ENCODE measurements around the gene DYRK1A.

DNA sequence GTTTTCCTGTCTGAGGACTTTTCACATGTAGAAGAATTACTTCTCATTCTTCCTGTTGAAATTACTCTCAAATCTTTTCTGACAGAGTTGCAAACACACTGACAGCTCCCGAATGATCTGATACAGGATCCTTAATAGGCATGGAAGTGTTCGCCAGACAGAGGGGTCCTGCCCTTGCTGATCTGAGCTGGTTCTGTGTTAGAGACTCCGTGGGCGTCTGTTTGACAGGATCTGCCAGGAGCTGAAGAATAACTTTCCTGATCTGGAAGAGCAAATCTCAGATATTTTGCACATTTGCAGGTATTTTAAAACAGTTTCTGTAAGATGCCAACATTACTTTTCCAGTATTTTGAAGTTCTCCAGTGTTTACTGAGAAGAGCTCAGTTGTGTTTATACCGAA, 202.3 kb downstream of the DYRK1A start:
- TF ChIP-seq, protein P1, sequence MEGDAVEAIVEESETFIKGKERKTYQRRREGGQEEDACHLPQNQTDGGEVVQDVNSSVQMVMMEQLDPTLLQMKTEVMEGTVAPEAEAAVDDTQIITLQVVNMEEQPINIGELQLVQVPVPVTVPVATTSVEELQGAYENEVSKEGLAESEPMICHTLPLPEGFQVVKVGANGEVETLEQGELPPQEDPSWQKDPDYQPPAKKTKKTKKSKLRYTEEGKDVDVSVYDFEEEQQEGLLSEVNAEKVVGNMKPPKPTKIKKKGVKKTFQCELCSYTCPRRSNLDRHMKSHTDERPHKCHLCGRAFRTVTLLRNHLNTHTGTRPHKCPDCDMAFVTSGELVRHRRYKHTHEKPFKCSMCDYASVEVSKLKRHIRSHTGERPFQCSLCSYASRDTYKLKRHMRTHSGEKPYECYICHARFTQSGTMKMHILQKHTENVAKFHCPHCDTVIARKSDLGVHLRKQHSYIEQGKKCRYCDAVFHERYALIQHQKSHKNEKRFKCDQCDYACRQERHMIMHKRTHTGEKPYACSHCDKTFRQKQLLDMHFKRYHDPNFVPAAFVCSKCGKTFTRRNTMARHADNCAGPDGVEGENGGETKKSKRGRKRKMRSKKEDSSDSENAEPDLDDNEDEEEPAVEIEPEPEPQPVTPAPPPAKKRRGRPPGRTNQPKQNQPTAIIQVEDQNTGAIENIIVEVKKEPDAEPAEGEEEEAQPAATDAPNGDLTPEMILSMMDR (IDR thresholded peaks at IDR 0.05; ENCODE audit: low read length), result no peak
- no peak for TF ChIP-seq EZH2 (optimal IDR thresholded peaks at IDR 0.05; ENCODE audit: low read depth, low read length)
- no peak for TF ChIP-seq EZH2phosphoT487 (IDR thresholded peaks at IDR 0.05; ENCODE audit: low read length)

Measured in MM.1S (cell line).